ENCODE data around the gene NT5C1B.

- TF ChIP-seq CTCF (IDR thresholded peaks at IDR 0.05; ENCODE audit: low read depth, low read length, missing input control) (no peak), FOXA2 (IDR thresholded peaks at IDR 0.05) (no peak)
Measured at GRCh38 chr2:18597618-18598017, 8.2 kb upstream of the NT5C1B start.
